CD4-positive, alpha-beta T cell treated with Interleukin-17A for 1 hour (primary cell): ENCODE results near the gene SND1.
"Not testable (repeated sequence)": the region's sequence is repeated elsewhere in the genome, so short reads cannot be mapped to it uniquely, and the experiment has no call there.

Source experiments
- DNase-seq: peaks from one replicate; pipeline ENCODE4 v3.0.0-alpha.2; 2020

Gene SND1

DNA sequence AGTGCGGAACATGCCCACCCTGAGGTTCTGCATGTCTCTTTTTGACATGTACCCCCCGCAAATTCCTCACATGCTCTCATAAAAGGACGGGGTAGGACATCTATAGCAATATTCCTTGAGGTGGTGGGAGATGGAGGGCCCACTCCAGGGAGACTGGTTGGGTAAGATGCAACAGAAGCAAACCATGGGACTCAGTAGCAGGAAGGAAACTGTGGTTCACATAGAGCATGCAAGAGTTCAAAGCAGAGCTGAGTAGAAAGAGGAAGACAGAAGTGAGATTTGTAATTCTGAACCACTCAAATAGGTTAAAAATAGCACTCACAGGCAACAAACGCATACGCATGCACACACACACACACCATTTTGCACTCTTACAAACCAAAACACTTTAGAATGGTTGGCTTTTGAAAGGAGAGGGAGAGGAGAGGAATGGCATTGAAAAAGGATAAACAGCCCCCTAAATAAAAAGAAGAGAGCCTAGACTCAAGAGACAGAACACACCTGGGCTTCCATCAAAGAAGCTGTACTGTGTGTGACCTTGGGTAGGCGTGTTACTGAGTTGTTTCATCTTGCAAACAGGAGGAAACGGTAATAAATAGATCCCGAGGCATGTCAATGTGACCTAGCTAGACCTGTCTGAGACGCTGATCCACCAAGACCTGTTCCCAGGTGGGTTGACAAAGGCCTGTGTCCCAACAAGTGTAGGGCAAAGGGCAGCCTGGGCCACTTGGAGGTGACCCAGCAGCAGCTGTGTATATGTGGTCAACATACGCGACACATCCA lies 456.8 kb downstream of the SND1 start:
- DNase-seq = peak; percentile 46

DNA sequence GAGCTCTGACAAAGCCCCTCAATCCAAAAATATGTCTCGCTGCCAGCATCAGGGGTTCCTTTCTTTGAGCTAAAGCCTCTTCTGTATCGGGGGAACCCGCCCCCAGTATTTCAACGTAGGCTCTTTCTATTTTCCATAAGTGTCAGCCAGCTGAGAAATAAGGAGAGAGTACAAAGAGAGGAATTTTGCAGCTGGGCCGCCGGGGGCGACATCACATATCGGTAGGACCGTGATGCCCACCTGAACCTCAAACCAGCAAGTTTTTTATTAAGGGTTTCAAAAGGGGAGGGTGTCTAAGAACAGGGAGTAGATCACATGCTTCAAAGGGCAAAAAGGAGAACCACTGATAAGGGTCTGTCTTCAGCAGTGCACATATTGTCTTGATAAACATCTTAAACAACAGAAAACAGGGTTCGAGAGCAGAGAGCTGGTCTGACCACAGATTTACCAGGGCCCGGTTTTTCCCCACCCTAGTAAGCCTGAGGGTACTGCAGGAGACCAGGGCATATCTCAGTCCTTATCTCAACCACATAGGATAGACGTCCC lies 457.5 kb downstream of the SND1 start:
- not testable (repeated sequence) for DNase-seq

DNA sequence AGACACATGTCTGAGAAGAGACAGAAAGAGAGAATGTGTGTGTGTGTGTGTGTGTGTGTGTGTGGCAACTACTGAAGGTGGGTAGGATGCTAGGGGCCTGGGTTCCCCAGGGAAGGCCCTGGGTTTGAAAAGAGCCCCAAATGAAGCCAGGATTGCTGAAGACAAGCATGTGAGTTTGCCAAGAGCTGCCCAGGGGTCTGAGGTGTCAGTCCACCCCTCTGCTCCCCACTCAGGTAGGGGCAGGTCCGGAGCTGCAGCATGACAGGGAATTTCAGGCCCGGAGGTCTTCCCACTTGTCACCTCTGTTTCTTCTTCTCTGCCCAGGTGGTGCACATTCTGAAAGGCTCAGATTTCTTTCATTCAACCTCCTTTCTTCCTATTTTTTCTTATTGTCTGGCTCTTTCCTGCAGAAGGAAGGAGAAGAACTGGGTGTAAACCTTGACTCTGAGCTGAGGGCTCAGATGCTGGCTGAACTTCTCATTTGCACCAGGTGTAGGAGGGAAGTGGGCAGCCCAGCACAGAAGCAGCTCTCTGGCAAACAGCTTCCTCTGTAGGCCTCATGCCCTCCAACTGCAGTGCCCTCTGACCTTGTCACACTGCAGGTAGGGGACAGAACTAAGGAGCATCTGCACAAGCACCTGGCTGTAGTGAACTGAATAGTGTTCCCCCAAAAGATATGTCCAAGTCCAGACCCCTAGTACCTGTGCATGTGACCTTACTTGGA lies 458.8 kb downstream of the SND1 start:
- no peak for DNase-seq

DNA sequence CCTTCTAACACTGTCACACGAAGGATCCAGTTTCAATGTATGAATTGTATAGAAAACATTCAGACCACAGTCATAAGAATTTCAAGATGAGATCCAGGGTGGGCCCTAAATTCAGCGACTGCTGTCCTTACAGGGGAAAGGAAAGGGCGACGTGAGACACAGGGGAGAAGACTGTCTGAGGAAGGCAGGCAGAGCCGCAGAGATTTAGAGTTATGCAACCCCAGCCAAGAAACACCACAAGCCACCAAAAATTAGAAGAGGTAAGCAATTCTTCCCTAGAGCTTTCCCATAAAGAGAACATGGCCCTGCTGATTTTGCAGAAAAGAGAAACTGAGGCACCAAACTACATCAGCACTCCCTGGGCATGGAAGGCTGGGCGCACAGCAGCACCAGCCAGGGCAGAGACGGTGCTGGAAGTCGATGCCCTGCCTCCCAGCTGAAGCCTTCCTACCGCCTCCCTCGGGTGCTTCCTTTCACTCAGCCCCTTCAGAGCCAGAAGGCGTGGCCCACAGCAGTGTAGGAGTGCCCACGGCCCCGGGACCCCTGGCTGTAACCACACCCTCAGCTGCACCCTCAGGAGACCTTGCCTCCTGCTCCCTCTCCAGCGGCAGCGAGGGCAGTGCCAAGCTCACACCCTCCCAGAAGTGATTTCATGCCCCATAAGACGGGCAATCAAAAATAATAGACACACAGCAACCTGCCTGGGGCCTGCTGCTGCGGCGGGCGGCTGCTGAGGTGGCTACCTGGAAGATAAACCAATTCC lies 460.2 kb downstream of the SND1 start:
- DNase-seq = no peak

DNA sequence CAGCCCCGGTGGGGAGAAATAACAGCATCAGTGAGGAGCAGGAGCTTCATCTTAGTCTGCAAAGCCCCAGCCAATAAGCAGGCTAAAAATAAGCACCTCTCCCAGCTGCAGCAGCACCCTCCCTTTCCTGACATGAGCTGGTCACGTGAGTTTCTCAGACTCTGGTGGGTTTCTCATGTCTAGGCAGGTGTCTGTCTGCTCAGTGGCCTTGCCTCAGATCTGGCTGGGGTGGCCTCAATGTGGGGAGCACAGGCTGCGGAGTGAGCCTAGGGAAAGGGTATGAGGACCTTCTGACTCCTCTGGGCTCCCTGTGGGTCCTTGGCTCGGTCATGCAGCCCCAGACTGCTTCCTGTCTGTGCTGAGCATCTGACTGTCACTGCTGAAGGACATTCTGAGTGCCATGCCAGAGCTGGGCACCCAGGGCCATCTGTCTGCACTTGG lies 460.8 kb downstream of the SND1 start:
- no peak for DNase-seq

DNA sequence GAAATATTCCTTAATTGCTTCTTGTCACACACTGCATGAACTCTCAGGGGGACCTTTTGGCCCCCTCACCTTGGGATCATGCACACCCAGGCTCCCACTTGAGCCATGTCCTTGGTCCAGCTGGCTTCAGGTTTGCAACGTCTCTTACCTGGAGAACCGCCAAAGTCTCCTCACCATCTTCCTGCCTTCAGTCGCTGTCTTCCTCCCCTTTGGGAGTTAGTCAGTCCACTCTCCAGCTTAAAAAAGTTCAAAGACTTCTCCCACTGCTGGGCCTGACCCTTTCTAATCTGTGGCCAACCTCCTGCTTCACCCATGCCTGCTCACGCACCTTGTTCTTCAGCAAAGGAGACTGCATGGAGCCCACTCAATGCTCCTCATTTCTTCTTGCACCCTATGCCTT lies 461.8 kb downstream of the SND1 start:
- DNase-seq = no peak

DNA sequence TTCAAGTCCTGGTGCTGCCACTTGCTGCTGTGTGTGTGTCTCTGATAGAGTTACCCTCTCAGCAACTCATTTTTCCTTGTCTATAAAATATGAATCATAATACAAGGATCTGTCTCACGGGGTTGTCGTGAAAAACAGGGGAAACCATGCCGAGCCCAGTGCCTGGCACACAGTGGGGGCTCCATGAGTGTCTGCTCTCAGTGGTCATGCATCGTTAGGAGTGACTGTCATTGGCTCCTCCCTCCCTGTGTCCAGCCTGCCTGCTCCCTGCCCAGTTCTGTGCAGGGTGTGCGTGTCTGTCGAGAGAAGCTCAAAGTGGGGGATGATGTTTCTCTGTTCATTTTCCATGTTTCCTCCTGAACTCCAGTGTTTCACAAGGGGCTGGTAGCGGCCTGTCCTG lies 462.8 kb downstream of the SND1 start:
- no peak for DNase-seq

DNA sequence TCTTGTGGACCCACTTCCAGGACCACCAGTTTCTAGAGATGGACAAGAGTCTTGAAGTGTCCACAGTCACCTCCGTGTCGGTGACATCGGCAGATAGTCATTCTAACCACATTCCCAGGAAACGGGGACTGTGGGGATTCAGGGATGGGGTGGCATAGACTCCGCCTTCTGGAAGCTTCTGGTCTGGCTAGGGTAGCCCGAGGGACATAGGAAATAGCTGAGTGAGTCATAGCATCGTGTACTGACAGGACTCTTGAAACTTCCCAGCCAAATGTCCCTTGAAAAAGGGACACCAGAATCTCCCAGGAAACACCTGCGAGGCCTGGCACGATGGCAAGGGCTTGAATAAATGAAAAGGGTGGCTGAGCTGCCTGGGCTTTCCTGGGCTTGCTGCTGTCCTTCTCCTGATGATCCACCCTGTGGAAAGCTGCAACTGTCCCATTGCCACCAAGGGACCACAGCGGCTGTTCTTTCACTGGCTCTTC lies 463.4 kb downstream of the SND1 start:
- DNase-seq = no peak

DNA sequence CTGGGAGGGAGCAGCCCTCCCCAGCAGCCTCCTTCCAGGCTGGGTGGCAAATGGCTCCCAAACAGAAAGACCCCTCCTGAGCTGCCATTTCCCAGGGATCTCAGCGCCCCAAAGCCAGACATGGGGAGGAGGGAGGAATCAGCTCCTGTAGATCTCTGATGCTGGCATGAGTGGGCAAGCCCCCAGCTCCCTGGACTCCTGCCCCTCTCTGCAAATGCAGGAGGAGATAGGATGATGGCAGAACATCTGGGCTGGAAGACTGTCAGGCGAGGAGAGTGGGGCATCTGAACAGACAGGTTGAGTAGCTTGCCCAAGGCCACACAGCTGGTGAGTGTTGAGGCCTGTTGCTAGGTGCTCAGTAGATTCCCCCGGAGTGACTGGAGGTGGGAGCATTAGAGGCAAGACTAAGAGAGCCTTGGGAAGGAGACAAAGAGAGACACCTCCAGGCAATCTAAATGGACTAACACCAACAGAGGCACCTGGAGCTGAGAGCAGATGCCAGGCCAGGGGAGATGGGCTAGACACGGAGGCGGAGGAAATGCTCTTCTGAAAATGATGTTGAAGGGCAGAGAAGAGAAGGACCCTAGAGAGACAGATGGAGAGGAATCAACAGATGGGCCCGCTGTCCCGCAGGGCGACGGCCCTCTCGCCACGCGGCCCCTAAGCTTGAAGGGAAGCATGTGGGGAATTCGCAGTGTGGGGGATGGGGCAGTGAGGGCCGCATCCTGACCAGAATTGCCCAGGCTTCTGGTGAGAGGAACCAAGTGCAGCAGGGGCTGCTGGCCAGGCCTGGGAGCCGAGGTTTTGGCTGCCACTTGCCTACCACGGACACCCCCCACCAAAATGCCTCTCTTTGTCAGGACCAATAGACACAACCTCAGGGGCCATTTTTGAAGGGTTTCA lies 464.1 kb downstream of the SND1 start:
- DNase-seq = no peak

DNA sequence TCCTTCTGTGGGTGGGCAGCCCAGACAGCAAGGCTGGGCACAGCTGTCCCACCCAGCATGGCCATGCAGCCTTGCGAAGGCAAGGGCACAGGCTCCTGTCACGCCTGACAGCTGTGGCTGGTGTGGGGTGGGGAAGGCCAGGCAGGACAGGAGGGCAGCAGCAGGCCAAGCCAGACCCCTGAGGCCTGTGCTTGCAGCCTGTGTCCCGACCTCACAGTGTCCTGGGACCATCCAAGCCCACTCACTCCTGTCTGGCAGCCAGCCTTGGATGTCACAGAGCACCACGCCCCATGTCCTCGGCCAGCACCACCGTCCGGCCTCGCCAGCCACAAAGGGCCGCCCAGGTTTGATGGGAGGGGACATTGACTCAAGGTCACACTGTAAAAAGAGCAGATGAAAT lies 464.7 kb downstream of the SND1 start:
- DNase-seq = no peak

DNA sequence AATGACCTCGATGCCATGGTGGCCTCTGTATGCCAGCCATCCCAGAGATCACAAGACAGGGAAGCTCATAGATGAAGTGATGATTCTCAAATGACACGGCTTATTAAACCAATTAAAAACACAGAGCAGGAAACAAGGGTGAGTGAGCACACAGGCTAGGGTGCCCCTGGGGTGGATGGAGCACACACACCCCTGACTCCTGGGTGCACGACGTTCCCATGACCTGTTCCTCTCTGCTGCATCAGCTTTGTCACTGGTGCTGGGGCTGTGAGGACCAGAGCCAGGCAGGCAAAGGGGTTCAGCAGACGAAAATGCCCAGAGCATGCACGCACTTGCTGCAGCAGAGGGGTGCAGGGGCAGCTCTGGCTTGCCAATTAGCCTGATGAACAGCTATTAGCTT lies 465.7 kb downstream of the SND1 start:
- DNase-seq = no peak

DNA sequence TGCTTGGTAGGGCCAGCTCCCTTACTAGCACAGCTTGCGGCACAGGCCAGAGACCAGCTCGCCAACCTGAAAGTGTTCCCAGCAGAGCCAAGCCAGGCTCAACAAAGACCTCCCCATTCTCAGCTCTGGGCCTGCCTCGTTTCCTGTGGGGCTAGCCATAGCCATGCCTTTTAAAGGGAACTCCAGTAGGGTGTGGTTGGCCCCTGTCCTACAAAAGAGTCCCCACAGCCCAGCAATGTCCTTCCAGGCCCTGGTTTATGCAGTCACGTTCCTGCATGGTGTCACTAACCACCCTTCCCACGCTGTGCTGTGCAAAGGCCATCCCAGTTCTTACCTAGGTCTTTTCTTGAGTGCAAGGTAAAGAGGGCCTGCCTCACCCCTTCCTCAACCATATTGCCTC lies 467.0 kb downstream of the SND1 start:
- no peak for DNase-seq

DNA sequence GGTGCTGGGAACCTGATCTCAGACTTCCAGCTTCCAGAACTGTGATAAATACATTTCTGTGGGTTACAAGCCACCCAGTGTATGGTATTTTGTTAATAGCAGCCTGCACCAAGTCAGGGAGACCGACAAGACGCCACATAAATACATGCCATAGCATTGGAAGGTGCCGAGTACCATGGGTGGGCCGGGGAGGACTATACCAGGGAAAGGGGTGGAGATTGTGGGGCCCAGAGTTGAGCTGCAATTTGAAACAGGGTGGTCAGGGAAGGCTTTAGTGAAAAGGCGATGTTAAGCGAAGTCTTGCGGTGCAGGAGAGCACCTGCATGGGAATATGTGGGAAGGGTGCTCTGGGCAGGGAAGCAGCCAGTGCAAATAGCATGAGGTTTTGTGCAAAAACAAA lies 468.1 kb downstream of the SND1 start:
- DNase-seq = no peak

DNA sequence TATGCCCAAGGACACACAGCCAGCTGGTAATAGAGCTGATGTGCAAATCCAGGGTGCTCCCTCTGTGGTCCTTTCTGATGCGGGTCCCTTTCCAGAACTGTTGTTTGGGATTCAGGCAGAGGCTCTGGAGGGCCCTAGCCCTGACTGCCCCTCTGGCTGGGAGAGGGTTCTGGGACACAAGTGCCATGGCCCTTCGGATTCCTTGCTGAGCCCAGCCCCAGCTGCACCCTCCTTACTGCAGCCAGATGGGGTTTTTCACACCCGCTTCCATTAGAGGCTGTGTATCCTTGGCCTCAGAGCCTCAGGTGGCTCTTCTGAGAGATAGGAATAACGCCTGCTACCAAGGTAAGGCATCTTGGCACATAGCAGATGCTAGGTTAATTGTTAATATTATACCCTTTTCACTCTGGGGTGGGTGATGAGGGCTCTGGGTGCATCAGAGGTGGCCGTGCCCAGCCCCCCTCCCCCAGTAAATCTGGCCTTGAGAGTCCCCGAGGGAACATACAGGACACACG lies 469.0 kb downstream of the SND1 start:
- no peak for DNase-seq

DNA sequence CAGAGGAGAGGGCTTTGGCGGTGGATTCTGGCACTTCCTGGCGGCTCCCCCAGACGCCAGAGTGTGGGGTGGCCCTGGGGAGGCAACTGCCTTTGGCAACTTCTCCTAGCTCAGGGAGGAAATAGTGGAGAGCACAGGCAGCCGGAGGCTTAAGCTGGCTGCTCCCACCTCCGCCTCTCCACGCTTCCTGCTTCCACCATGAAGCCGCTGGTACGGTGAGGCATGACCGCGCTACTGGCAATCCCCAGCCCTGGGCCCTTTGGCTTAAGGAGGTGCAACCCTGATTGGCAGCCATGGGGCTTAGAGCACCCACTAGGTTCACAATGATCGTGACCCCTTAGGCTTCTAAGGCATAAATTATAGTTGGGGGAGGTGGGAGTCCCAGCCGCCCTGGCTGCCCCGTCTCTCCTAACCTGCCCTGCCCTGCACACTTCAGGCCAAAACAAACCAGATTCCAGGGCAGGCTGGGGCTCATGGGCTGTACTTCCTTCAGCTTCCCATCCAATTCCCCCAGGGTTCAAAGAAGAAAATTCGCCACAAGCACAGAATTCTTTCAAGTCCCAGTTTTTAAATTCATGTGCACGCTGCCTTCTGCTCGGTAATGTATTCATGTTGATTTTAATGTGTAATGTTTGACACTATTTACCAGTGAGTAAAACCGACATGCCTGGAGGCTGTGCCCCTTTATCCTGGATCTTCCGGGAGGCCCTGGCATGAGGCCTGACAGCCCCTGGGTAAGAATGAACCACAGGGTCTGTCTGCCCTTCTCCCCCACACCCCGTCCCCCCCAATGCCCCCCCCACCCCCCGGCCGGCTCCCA lies 469.9 kb downstream of the SND1 start:
- DNase-seq = no peak

DNA sequence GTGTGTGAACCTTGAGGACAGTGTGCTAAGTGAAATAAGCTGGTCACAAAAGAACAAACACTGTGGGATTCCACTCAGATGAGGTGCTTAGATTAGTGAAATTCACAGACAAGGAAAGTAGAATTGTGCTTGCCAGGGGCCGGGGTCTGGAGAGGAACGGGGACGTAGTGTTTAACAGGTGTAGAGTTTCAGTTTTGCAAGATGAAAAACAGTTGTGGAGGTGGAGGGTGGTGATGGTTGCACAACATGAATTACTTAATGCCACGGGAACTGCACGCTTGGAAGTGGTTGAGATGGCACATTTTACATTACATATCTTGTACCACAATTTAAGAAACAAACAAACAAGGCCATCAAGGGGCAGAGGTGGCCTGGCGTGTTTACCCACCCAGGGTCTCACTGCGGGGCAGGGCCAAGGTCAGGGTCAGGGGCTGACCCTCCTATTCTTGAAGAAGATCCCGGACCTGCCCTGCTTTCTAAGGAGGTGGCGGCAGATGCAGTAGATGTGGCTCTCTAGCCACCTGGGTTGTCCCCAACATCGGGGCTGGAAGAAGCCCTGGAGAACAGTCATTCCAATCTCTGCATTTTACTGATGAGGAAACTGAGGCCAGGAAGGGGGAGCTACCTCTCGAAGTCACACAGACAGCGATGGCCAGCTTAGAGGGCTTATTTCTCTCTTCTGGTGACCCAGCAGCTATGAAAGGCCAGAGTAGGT lies 470.7 kb downstream of the SND1 start:
- no peak for DNase-seq

DNA sequence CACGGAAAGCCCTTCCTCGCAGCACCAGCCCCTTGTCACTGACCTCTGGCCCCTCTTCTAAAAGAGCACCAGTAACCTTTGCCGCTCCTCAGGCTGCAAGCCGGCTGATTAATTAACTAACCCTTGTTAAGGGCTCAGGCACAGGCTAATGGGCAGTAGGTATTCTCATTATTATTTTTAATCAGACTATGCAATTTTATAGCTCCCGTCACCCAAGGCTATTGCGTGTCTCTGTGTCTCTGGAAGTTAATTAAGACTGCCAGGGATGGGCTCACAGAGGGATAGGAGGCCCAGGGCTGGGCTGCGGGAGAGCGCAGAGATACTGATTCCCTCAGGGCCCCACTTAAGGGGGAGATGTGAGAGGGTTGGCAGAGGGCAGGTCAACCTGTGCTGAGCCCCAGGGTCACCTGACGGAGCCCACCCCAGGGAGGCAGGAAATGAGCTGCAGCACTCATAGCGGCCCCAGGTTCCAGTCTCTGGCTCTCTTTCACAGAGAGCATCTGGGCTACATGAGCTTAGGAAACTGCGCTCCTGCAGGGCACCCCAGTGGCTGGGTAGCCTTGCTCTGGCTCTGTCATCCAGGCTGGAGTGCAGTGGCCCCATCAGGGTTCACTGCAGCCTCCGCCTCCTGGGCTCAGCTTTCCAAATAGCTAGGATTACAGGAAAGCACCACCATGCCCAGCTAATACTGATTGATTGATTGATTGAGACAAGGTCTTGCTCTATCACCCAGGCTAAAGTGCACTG lies 471.5 kb downstream of the SND1 start:
- DNase-seq = no peak

DNA sequence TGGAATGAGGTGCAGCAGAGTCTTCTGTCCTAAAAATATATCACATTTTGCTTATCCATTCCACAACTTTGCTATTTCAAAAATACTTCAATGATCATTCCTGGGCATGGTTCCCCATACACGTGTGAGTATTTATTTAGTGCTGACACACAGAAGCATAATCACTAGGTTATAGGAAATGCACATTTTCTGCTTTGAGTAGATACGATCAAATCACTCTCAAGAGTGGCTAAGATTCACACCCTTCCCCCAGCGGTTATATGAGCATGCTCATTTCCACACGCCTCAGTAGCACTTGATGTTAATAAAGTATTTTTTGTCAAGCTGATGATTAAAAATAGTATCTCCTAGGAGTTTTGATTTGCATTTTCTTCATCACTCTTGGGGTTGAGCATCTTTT lies 472.8 kb downstream of the SND1 start:
- DNase-seq = no peak

DNA sequence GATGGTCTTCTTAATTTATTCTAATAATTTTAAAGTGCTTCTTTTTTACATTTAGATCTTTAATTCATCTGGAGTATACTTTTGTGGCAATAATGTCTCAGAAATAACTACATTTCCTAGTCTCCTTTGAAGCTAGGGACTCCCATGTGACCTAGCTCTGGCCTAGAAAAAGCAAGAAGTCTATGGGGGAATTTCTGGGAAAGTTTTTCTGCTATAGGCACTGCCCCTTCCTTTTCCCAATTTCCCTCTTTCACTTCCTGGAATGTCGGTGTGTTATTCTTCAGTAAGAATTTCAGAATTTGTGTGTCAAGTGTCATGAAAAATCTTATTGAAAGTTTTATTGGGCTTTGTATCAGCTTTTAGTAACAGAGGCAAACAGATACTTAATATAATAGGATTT lies 473.8 kb downstream of the SND1 start:
- no peak for DNase-seq

DNA sequence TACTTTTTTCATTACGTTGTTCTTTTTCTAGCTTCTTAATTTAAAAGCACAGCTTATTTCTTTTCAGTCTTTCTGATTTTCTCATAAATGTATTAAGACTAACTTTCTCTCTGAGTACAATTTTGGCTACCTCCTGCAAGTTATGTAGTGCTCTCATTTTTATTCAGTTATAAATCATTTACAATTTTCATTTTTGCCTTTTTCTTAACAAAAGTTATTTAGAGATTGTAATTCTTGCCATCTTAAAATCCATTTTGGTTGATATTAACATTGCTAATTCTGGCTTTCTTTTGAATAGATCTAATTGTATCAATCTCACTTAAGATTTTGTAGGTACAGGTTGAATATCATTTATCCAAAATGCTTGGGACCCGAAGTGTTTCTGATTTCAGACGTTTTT lies 476.4 kb downstream of the SND1 start:
- no peak for DNase-seq
